HG03469 (cell line): ENCODE measurements around the gene CCDC142.
"Not testable (repeated sequence)": the region's sequence is repeated elsewhere in the genome, so short reads cannot be mapped to it uniquely, and the experiment has no call there.

Experiments
- ATAC-seq: cut with Tn5 transposase; IDR thresholded peaks from one replicate; pipeline ENCODE4 v1.9.1; 2021; ENCODE audit warnings: mild to moderate bottlenecking, moderate library complexity, moderate number of reproducible peaks; ENCODE audit not compliant: unreplicated experiment

CCDC142 gene

GRCh38 chr2:74500578-74500946 lies 17.8 kb upstream of the CCDC142 start:
- ATAC-seq: no peak

GRCh38 chr2:74499940-74500577 lies 17.3 kb upstream of the CCDC142 start:
- no peak for ATAC-seq

- ATAC-seq: no peak
Observed at GRCh38 chr2:74499267-74499939, 16.6 kb upstream of the CCDC142 start, which contains the start of gene LBX2. Gene LBX2 (minus strand): TSS chr2:74499603. CDS start chr2:74499537, 66 bp downstream.

- no peak for ATAC-seq
Observed at GRCh38 chr2:74498500-74499266, 15.9 kb upstream of the CCDC142 start.

- no peak for ATAC-seq
Observed at GRCh38 chr2:74497777-74498499, 15.1 kb upstream of the CCDC142 start.

GRCh38 chr2:74496997-74497776 lies 14.4 kb upstream of the CCDC142 start:
- ATAC-seq: no peak

- ATAC-seq: no peak
Observed at GRCh38 chr2:74495440-74495839, 12.6 kb upstream of the CCDC142 start.

- no peak for ATAC-seq
Observed at GRCh38 chr2:74493546-74493945, 10.7 kb upstream of the CCDC142 start.

GRCh38 chr2:74491648-74492544 lies 9.1 kb upstream of the CCDC142 start:
- no peak for ATAC-seq

- no peak for ATAC-seq
Observed at GRCh38 chr2:74489906-74490305, 7.1 kb upstream of the CCDC142 start.

- ATAC-seq: no peak
Observed at GRCh38 chr2:74488643-74489481, 6.1 kb upstream of the CCDC142 start.

- no peak for ATAC-seq
Observed at GRCh38 chr2:74486141-74486540, 3.3 kb upstream of the CCDC142 start.

GRCh38 chr2:74483675-74484164 lies 922 bp upstream of the CCDC142 start:
- ATAC-seq: not testable (repeated sequence)

- ATAC-seq: peak; percentile 30
Observed at GRCh38 chr2:74481961-74482800, 617 bp downstream of the CCDC142 start.

- ATAC-seq: no peak
Observed at GRCh38 chr2:74481431-74481830, 1.4 kb downstream of the CCDC142 start.

- no peak for ATAC-seq
Observed at GRCh38 chr2:74474899-74475298, 7.9 kb downstream of the CCDC142 start.

GRCh38 chr2:74474481-74474880 lies 8.3 kb downstream of the CCDC142 start:
- no peak for ATAC-seq

GRCh38 chr2:74472945-74473258 lies 9.9 kb downstream of the CCDC142 start:
- ATAC-seq: no peak
